Measurements from ENCODE around the gene SPATA12. TPM values are rescaled to one million over a fixed set of nuclear protein-coding genes. Genes with fewer than 3 reads are reported as not detected.

Gene SPATA12
- total and polyA plus RNA-seq, 7 donors = 0.01 TPM; not detected in 6

GRCh38 chr3:57085211-57085610, 24.7 kb downstream of the SPATA12 start:
- Histone ChIP-seq H3K4me3 (no peak overlapping the region), H3K36me3 (ENCODE audit: insufficient read depth in 1 of 2, low read depth in 1 of 2) (no peaks in the 10 kb centered on the region), H3K4me1 (no peaks in the 10 kb centered on the region), H3K27ac (no peak overlapping the region), H3K9me3 (no peaks in the 10 kb centered on the region), H3K27me3 (ENCODE audit: insufficient read depth in 3 of 3, low read length in 2 of 3) (no peaks in the 10 kb centered on the region)
- 93 to 96% (median 96%) methylated on average over 4 of the region's 4 CpGs for WGBS, 3 donors
- no peak for TF ChIP-seq CTCF (IDR thresholded peaks at IDR 0.05)
- DNase-seq = no peak
- no peak for ATAC-seq
- intact Hi-C loops (cut with DNase I) = no loop called here

GRCh38 chr3:57086201-57086600, 25.7 kb downstream of the SPATA12 start:
- intact Hi-C loops (cut with DNase I) = no loop called here
- ATAC-seq (no peak), DNase-seq (no peak)
- Histone ChIP-seq H3K4me3 (no peak overlapping the region), H3K36me3 (ENCODE audit: insufficient read depth in 1 of 2, low read depth in 1 of 2) (no peaks in the 10 kb centered on the region), H3K27ac (no peak overlapping the region), H3K9me3 (no peaks in the 10 kb centered on the region), H3K27me3 (ENCODE audit: insufficient read depth in 3 of 3, low read length in 2 of 3) (no peaks in the 10 kb centered on the region), H3K4me1 (no peaks in the 10 kb centered on the region)
- TF ChIP-seq CTCF (IDR thresholded peaks at IDR 0.05) = no peak

- DNase-seq = no peak
- no peaks in the 10 kb centered on the region for H3K27me3 ChIP-seq (ENCODE audit: insufficient read depth in 3 of 3, low read length in 2 of 3)
- H3K9me3 ChIP-seq = no peaks in the 10 kb centered on the region
- 96 to 100% (median 100%) methylated on average over 1 of the region's 1 CpG for WGBS, 3 donors
- H3K4me1 ChIP-seq = no peaks in the 10 kb centered on the region
- ATAC-seq = no peak
- H3K27ac ChIP-seq = no peak overlapping the region
- no peak for TF ChIP-seq CTCF (IDR thresholded peaks at IDR 0.05)
- H3K4me3 ChIP-seq = no peak overlapping the region
- intact Hi-C loops (cut with DNase I) = no loop called here
- H3K36me3 ChIP-seq (ENCODE audit: insufficient read depth in 1 of 2, low read depth in 1 of 2) = no peaks in the 10 kb centered on the region
Measured at GRCh38 chr3:57087361-57088092, 27.1 kb downstream of the SPATA12 start.

GRCh38 chr3:57088503-57088902, 28.0 kb downstream of the SPATA12 start:
- Histone ChIP-seq H3K4me3 (no peak overlapping the region), H3K27me3 (ENCODE audit: insufficient read depth in 3 of 3, low read length in 2 of 3) (no peaks in the 10 kb centered on the region), H3K27ac (no peak overlapping the region), H3K9me3 (no peaks in the 10 kb centered on the region), H3K4me1 (no peaks in the 10 kb centered on the region), H3K36me3 (ENCODE audit: insufficient read depth in 1 of 2, low read depth in 1 of 2) (no peaks in the 10 kb centered on the region)
- ATAC-seq (no peak), DNase-seq (no peak)
- 77 to 94% (median 78%) methylated on average over 5 of the region's 5 CpGs for WGBS, 3 donors
- intact Hi-C loops (cut with DNase I) = no loop called here
- TF ChIP-seq CTCF (IDR thresholded peaks at IDR 0.05) = no peak

- no peaks in the 10 kb centered on the region for H3K4me1 ChIP-seq
- H3K27me3 ChIP-seq (ENCODE audit: insufficient read depth in 3 of 3, low read length in 2 of 3) = no peaks in the 10 kb centered on the region
- DNase-seq = no peak
- no peak overlapping the region for H3K27ac ChIP-seq
- WGBS, 3 donors = 91 to 97% (median 95%) methylated on average over 4 of the region's 4 CpGs
- no peaks in the 10 kb centered on the region for H3K36me3 ChIP-seq (ENCODE audit: insufficient read depth in 1 of 2, low read depth in 1 of 2)
- H3K9me3 ChIP-seq = no peaks in the 10 kb centered on the region
- intact Hi-C loops (cut with DNase I) = no loop called here
- ATAC-seq = no peak
- TF ChIP-seq CTCF (IDR thresholded peaks at IDR 0.05) = no peak
- no peak overlapping the region for H3K4me3 ChIP-seq
Measured at GRCh38 chr3:57089043-57089442, 28.6 kb downstream of the SPATA12 start.

All from psoas muscle (tissue), 8 donors.